Epithelial cell of esophagus (primary cell): ENCODE results near the gene MYBBP1A.

Source experiments
- DNase-seq: peaks from one replicate; pipeline ENCODE4 v3.0.0; 2010; ENCODE audit warnings: low read depth
- H3K4me3 ChIP-seq: 2 replicates; pipeline ENCODE4 v1.5.1; 2011; ENCODE audit warnings: mild to moderate bottlenecking, low read length, control low read depth
- TF ChIP-seq, protein P1 (sequence below): IDR thresholded peaks from 2 replicates; pipeline ENCODE4 v1.5.1; 2011; ENCODE audit warnings: low read depth, mild to moderate bottlenecking, low read length, control low read depth, inconsistent platforms; ENCODE audit not compliant: insufficient read depth; ENCODE audit errors: missing control alignments

Gene MYBBP1A

GRCh38 chr17:4503283-4504025 is 51.7 kb downstream of the MYBBP1A start:
- DNase-seq = no peak
- H3K4me3 ChIP-seq = no peak overlapping the region
- TF ChIP-seq, protein P1, sequence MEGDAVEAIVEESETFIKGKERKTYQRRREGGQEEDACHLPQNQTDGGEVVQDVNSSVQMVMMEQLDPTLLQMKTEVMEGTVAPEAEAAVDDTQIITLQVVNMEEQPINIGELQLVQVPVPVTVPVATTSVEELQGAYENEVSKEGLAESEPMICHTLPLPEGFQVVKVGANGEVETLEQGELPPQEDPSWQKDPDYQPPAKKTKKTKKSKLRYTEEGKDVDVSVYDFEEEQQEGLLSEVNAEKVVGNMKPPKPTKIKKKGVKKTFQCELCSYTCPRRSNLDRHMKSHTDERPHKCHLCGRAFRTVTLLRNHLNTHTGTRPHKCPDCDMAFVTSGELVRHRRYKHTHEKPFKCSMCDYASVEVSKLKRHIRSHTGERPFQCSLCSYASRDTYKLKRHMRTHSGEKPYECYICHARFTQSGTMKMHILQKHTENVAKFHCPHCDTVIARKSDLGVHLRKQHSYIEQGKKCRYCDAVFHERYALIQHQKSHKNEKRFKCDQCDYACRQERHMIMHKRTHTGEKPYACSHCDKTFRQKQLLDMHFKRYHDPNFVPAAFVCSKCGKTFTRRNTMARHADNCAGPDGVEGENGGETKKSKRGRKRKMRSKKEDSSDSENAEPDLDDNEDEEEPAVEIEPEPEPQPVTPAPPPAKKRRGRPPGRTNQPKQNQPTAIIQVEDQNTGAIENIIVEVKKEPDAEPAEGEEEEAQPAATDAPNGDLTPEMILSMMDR = no peak

DNA sequence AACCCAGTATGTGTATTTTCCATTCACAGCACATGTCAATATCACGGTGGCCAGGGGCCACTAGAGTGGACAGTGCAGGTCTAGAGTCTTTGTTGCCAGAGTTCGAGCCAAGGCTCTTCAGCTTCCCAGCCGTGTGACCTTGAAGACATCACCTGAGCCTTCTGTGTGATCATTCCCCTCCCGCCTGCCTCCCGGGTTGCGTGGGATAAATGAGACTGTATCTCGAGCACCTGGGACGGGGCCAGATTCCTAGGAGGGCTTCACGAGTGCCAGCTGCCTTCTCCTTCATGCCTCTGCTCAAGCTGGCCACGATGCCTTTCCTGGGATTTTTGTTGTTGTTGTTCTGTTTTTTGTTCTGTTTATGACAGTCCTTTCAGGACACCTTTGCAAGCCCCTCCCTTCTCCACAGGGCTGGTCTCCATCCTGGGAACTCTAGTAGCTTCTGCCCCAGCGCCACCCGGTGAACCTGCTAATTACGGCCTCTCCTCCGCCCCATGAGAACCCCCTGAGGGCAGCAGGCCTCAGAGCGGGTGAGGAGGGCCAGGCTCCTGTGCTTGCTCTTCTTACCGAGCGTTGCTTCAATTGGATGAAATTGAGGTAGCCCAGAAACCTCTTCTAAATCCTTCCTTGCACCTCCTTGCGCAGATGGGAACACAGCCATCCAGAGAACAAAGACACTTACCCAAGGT is 52.6 kb downstream of the MYBBP1A start:
- no peak for DNase-seq
- TF ChIP-seq, protein P1 = no peak
- H3K4me3 ChIP-seq = no peak overlapping the region

DNA sequence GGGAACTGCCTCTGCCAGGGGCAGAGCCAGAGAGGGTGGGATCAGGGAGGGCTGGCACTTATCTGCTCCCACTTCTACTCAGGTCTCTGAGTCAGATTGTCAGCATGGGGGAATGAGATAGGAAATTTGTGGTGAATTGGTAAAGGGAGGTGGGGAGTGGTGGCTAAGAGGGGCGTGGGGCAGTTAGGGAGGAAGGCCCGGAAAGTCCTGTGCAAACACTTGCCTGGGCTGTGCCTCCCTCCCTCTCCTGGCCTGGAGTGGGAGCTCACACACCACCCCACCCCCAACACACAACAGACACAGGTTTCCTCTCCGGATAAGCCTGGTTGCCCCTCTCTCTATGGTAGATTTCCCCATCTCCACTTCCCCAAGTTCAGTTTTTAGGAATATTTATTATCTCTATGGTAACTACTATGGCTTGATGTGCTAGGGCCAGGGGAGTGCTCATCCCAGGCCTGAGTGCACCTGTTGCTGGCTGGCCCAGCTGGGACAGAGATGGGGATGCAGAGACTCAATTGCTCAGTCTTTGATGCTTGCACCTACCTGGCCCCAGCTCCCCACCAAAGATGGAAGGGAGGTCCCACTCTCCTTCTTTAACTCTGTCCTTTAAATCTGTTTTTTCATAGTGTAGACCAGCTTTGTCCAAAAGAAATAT is 53.8 kb downstream of the MYBBP1A start:
- no peak for DNase-seq
- H3K4me3 ChIP-seq = no peak overlapping the region
- TF ChIP-seq, protein P1 = no peak

- TF ChIP-seq, protein P1 = no peak
- no peak for DNase-seq
- H3K4me3 ChIP-seq = no peak overlapping the region
These were observed 55.0 kb downstream of the MYBBP1A start for GRCh38 chr17:4500191-4500571.

GRCh38 chr17:4499431-4500190 is 55.6 kb downstream of the MYBBP1A start:
- peak overlapping the region; percentile 21 for H3K4me3 ChIP-seq
- TF ChIP-seq, protein P1 = no peak
- peak; percentile 23 for DNase-seq

DNA sequence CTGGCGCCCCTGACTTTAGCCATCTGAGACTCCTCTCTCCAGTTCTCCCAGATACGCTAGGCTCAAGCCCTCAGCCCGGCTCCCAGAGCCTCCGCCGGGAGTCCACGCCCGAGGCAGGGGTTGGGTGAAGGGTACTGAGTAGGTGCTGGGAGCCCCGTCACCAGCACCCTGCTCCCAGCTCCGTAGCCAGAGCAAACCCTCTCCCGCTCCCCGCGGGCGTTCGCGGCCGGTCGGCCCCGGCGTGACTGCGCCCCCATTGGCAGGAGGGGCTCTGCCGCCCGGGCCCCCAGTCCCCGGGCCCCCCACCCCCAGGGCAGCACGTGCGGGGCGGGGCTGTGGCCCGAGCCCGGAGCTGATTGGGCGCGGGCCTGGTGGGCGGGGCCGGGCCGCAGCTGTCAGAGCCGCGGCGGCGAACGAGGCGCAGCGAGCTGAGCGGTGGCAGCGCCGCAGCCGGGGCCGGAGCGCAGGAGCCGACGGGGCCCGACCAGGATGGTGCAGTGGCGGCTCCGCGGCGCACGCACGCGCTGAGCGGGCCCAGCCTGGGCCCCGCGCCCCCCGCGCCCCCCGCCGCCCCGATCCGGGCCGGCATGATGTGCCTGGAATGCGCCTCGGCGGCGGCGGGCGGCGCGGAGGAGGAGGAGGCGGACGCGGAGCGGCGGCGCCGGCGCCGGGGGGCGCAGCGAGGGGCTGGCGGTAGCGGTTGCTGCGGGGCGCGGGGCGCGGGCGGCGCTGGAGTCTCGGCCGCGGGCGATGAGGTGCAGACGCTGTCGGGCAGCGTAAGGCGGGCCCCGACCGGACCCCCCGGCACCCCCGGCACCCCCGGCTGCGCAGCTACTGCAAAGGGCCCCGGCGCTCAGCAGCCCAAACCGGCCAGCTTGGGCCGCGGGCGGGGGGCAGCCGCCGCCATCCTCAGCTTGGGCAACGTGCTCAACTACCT is 56.5 kb downstream of the MYBBP1A start, which contains the start of gene SPNS2:
Gene SPNS2 (plus strand): TSS at position 421 of the 937 bp plus-strand sequence. CDS start 167 bp downstream, at position 588.
- peak; percentile 69 for DNase-seq
- TF ChIP-seq, protein P1 = no peak
- peak within 1 kb of the TSS; percentile 21 for H3K4me3 ChIP-seq
